ENCODE results near the gene PCSK4.

PCSK4 gene

GRCh38 chr19:1471010-1471514 is 19.1 kb downstream of the PCSK4 start (continued):
- TF ChIP-seq, protein P1, sequence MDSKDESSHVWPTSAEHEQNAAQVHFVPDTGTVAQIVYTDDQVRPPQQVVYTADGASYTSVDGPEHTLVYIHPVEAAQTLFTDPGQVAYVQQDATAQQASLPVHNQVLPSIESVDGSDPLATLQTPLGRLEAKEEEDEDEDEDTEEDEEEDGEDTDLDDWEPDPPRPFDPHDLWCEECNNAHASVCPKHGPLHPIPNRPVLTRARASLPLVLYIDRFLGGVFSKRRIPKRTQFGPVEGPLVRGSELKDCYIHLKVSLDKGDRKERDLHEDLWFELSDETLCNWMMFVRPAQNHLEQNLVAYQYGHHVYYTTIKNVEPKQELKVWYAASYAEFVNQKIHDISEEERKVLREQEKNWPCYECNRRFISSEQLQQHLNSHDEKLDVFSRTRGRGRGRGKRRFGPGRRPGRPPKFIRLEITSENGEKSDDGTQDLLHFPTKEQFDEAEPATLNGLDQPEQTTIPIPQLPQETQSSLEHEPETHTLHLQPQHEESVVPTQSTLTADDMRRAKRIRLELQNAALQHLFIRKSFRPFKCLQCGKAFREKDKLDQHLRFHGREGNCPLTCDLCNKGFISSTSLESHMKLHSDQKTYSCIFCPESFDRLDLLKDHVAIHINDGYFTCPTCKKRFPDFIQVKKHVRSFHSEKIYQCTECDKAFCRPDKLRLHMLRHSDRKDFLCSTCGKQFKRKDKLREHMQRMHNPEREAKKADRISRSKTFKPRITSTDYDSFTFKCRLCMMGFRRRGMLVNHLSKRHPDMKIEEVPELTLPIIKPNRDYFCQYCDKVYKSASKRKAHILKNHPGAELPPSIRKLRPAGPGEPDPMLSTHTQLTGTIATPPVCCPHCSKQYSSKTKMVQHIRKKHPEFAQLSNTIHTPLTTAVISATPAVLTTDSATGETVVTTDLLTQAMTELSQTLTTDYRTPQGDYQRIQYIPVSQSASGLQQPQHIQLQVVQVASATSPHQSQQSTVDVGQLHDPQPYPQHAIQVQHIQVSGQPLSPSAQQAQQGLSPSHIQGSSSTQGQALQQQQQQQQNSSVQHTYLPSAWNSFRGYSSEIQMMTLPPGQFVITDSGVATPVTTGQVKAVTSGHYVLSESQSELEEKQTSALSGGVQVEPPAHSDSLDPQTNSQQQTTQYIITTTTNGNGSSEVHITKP (tag by site-specific recombination; IDR thresholded peaks at IDR 0.05), result peak; percentile 99
- TF ChIP-seq, protein P2, sequence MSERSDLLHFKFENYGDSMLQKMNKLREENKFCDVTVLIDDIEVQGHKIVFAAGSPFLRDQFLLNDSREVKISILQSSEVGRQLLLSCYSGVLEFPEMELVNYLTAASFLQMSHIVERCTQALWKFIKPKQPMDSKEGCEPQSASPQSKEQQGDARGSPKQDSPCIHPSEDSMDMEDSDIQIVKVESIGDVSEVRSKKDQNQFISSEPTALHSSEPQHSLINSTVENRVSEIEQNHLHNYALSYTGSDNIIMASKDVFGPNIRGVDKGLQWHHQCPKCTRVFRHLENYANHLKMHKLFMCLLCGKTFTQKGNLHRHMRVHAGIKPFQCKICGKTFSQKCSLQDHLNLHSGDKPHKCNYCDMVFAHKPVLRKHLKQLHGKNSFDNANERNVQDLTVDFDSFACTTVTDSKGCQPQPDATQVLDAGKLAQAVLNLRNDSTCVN (tag by site-specific recombination; optimal IDR thresholded peaks at IDR 0.05), result peak; percentile 31
- TF ChIP-seq, protein P3, sequence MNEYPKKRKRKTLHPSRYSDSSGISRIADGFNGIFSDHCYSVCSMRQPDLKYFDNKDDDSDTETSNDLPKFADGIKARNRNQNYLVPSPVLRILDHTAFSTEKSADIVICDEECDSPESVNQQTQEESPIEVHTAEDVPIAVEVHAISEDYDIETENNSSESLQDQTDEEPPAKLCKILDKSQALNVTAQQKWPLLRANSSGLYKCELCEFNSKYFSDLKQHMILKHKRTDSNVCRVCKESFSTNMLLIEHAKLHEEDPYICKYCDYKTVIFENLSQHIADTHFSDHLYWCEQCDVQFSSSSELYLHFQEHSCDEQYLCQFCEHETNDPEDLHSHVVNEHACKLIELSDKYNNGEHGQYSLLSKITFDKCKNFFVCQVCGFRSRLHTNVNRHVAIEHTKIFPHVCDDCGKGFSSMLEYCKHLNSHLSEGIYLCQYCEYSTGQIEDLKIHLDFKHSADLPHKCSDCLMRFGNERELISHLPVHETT (tag by site-specific recombination; IDR thresholded peaks at IDR 0.05), result 0 out of 2 replicates have a peak, but pooled peaks have one; percentile 0
- TF ChIP-seq ZNF133 (tag by site-specific recombination; IDR thresholded peaks at IDR 0.05) (no peak), GLI2 (tag by site-specific recombination; IDR thresholded peaks at IDR 0.05; ENCODE audit: borderline replicate concordance, low read depth) (no peak), ZNF76 (tag by site-specific recombination; IDR thresholded peaks at IDR 0.05; ENCODE audit: borderline replicate concordance, low read depth) (no peak), ZBTB11 (tag by site-specific recombination; conservative IDR thresholded peaks at IDR 0.05; ENCODE audit: low read depth) (peak; percentile 12; the same call in 1 of the 2 replicates), ZFP41 (tag by site-specific recombination; IDR thresholded peaks at IDR 0.05; ENCODE audit: borderline replicate concordance) (no peak)
- TF ChIP-seq, protein P4, sequence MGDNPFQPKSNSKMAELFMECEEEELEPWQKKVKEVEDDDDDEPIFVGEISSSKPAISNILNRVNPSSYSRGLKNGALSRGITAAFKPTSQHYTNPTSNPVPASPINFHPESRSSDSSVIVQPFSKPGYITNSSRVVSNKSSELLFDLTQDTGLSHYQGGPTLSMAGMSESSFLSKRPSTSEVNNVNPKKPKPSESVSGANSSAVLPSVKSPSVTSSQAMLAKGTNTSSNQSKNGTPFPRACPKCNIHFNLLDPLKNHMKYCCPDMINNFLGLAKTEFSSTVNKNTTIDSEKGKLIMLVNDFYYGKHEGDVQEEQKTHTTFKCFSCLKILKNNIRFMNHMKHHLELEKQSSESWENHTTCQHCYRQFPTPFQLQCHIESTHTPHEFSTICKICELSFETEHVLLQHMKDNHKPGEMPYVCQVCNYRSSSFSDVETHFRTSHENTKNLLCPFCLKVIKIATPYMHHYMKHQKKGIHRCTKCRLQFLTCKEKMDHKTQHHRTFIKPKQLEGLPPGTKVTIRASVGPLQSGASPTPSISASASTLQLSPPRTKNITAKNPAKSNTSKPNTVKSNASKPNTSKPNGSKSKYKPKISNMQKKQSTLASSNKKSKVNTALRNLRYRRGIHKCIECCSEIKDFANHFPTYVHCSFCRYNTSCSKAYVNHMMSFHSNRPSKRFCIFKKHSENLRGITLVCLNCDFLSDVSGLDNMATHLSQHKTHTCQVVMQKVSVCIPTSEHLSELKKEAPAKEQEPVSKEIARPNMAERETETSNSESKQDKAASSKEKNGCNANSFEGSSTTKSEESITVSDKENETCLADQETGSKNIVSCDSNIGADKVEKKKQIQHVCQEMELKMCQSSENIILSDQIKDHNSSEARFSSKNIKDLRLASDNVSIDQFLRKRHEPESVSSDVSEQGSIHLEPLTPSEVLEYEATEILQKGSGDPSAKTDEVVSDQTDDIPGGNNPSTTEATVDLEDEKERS (tag by site-specific recombination; IDR thresholded peaks at IDR 0.05), result no peak

DNA sequence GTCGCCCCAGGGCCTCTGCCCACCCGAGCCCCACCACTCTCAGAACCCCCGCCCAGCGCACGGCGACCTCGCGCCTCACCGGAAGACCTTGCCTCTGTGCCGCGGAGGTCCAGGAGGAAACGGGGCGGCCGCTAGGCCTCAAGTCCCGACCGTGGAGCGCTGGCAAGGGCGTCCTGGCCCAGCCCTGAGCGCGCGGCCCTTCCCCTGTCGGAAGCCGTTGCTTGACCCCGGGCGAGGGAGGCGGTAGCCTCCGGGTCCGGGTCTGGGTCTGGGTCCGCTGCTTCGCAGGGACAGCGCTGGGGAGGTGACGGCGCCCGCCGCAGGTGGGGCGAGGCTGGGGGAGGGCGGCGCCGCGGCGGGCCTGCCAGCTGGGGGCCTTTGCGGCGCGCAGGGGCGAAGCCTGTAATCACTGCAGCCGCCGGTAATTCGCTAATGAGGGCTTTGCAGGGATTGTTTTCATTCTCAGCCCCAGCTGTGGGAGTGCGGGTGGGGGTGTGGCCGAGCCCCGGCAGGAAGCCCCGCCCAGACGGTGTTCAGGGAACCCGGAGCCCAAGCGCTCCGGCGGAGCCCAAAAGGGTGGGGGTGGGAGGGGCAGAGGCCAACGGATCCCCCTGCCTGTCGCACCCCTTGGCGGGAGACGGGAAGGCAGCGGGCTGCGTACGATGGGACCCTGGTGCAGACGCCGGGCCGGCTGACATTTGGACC is 19.7 kb downstream of the PCSK4 start:
- H3K9me3 ChIP-seq (ENCODE audit: control insufficient read depth, insufficient read depth, low read depth, low read length), result no peaks in the 10 kb centered on the region
- ChIA-PET POLR2A (interaction anchor here (1.3 to 2.2 kb wide), 2 partner anchors 11 to 15 kb away, joined by 4 to 6 read pairs; no protein-coding TSS in a partner anchor), CTCF (no interaction called here)
- H3K4me1 ChIP-seq (ENCODE audit: control insufficient read depth, insufficient read depth, low read length), result peaks cover 12% of the 10 kb centered on the region
- H3K4me3 ChIP-seq (ENCODE audit: low read depth, low read length), result peak overlapping the region; percentile 28
- H3K36me3 ChIP-seq (ENCODE audit: control insufficient read depth in 2 of 2, insufficient read depth in 1 of 2, low read length in 2 of 2), result peaks cover 0 to 16% of the 10 kb centered on the region in 2 experiments; a peak in 2 of 3 replicates
- H3K27ac ChIP-seq (ENCODE audit: extremely low read depth, low read depth, low read length), result peak overlapping the region; percentile 46; the same call in 1 of the 2 replicates
- TF ChIP-seq ZFP69B (tag by site-specific recombination; IDR thresholded peaks at IDR 0.05) (no peak), REPIN1 (tag by site-specific recombination; IDR thresholded peaks at IDR 0.05; ENCODE audit: low read depth) (no peak), ZNF596 (tag by site-specific recombination; IDR thresholded peaks at IDR 0.05) (0 out of 2 replicates have a peak, but pooled peaks have one; percentile 35), SCRT1 (tag by site-specific recombination; IDR thresholded peaks at IDR 0.05; ENCODE audit: borderline replicate concordance) (no peak), ZNF19 (tag by site-specific recombination; IDR thresholded peaks at IDR 0.05; ENCODE audit: low read depth) (no peak), ZSCAN30 (tag by site-specific recombination; IDR thresholded peaks at IDR 0.05) (peak; percentile 62; the same call in 1 of the 2 replicates)
- TF ChIP-seq, protein P5, sequence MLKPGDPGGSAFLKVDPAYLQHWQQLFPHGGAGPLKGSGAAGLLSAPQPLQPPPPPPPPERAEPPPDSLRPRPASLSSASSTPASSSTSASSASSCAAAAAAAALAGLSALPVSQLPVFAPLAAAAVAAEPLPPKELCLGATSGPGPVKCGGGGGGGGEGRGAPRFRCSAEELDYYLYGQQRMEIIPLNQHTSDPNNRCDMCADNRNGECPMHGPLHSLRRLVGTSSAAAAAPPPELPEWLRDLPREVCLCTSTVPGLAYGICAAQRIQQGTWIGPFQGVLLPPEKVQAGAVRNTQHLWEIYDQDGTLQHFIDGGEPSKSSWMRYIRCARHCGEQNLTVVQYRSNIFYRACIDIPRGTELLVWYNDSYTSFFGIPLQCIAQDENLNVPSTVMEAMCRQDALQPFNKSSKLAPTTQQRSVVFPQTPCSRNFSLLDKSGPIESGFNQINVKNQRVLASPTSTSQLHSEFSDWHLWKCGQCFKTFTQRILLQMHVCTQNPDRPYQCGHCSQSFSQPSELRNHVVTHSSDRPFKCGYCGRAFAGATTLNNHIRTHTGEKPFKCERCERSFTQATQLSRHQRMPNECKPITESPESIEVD (tag by site-specific recombination; IDR thresholded peaks at IDR 0.05), result peak; percentile 51; the same call in 1 of the 2 replicates
- TF ChIP-seq, protein P6, sequence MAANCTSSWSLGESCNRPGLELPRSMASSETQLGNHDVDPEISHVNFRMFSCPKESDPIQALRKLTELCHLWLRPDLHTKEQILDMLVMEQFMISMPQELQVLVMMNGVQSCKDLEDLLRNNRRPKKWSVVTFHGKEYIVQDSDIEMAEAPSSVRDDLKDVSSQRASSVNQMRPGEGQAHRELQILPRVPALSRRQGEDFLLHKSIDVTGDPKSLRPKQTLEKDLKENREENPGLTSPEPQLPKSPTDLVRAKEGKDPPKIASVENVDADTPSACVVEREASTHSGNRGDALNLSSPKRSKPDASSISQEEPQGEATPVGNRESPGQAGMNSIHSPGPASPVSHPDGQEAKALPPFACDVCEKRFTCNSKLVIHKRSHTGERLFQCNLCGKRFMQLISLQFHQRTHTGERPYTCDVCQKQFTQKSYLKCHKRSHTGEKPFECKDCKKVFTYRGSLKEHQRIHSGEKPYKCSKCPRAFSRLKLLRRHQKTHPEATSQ (tag by site-specific recombination; IDR thresholded peaks at IDR 0.05), result no peak

Measured in HEK293 (cell line).